ENCODE measurements around the gene GPC5.

The GPC5 gene

GRCh38 chr13:92656648-92657047, 1258.2 kb downstream of the GPC5 start:
- POLR2A ChIA-PET: no interaction called here
- Histone ChIP-seq H3K4me1 (ENCODE audit: control insufficient read depth, insufficient read depth, low read length) (no peaks in the 10 kb centered on the region), H3K4me3 (ENCODE audit: low read depth, low read length) (no peak overlapping the region), H3K27ac (ENCODE audit: extremely low read depth, low read depth, low read length) (no peak overlapping the region), H3K36me3 (ENCODE audit: control insufficient read depth in 2 of 2, insufficient read depth in 1 of 2, low read length in 2 of 2) (no peaks in the 10 kb centered on the region), H3K9me3 (ENCODE audit: control insufficient read depth, insufficient read depth, low read depth, low read length) (no peaks in the 10 kb centered on the region)
- TF ChIP-seq ZNF791 (tag by site-specific recombination; IDR thresholded peaks at IDR 0.05) (no peak), ZNF473 (tag by site-specific recombination; IDR thresholded peaks at IDR 0.05) (no peak), ZNF48 (tag by site-specific recombination; IDR thresholded peaks at IDR 0.05) (no peak), ZNF404 (tag by site-specific recombination; IDR thresholded peaks at IDR 0.05) (no peak), HOXC10 (CRISPR knock-in tag; IDR thresholded peaks at IDR 0.05) (no peak), GFI1B (tag by site-specific recombination; IDR thresholded peaks at IDR 0.05) (no peak), PATZ1 (tag by site-specific recombination; IDR thresholded peaks at IDR 0.05) (no peak), HOXA7 (CRISPR knock-in tag; IDR thresholded peaks at IDR 0.05; ENCODE audit: borderline replicate concordance) (no peak), ZNF280D (tag by site-specific recombination; IDR thresholded peaks at IDR 0.05) (no peak), YY2 (tag by site-specific recombination; IDR thresholded peaks at IDR 0.05) (no peak), ZNF560 (tag by site-specific recombination; IDR thresholded peaks at IDR 0.05; ENCODE audit: borderline replicate concordance) (no peak), REST (tag by site-specific recombination; IDR thresholded peaks at IDR 0.05) (no peak)
- CTCF ChIA-PET: interaction anchor here (0.6 kb wide), 1 partner anchor 10 kb away, joined by 3 read pairs; no protein-coding TSS in a partner anchor

DNA sequence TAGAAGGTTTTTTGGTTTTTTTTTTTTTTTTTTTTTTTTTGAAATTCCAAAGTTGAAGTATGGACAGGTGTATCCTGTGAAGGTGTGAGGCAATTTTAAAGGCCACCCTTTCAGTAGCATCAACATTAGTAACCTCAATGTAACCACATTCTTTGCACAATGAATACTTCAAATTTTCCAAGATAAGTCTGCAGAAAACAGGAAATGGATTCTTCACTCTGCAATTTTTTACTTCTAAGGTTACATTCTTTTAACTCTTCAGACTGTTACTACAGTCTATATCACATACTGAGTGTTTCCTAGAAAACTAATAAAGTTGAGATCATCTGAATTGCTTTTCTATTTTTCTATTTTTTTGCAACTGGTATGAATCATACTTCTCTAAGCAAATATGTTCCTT, 1259.1 kb downstream of the GPC5 start:
- no peaks in the 10 kb centered on the region for H3K36me3 ChIP-seq (ENCODE audit: control insufficient read depth in 2 of 2, insufficient read depth in 1 of 2, low read length in 2 of 2)
- ChIA-PET CTCF (no interaction called here), POLR2A (no interaction called here)
- H3K4me3 ChIP-seq (ENCODE audit: low read depth, low read length): no peak overlapping the region
- no peak overlapping the region for H3K27ac ChIP-seq (ENCODE audit: extremely low read depth, low read depth, low read length)
- H3K9me3 ChIP-seq (ENCODE audit: control insufficient read depth, insufficient read depth, low read depth, low read length): no peaks in the 10 kb centered on the region
- TF ChIP-seq SCRT2 (tag by site-specific recombination; IDR thresholded peaks at IDR 0.05) (no peak), ZNF16 (tag by site-specific recombination; IDR thresholded peaks at IDR 0.05; ENCODE audit: low read depth) (no peak), TCF7L2 (IDR thresholded peaks at IDR 0.05; ENCODE audit: borderline replicate concordance, low read depth, low read length) (no peak), ZNF707 (tag by site-specific recombination; IDR thresholded peaks at IDR 0.05) (no peak), ZIC2 (tag by site-specific recombination; IDR thresholded peaks at IDR 0.05) (no peak), ZNF221 (tag by site-specific recombination; IDR thresholded peaks at IDR 0.05; ENCODE audit: borderline replicate concordance) (no peak), GLIS1 (tag by site-specific recombination; IDR thresholded peaks at IDR 0.05) (no peak), ZNF571 (tag by site-specific recombination; IDR thresholded peaks at IDR 0.05) (no peak), ZSCAN30 (tag by site-specific recombination; IDR thresholded peaks at IDR 0.05) (no peak), ZNF621 (tag by site-specific recombination; IDR thresholded peaks at IDR 0.05) (no peak), ZNF354C (tag by site-specific recombination; IDR thresholded peaks at IDR 0.05; ENCODE audit: borderline replicate concordance, low read depth) (no peak)
- TF ChIP-seq, protein P1, sequence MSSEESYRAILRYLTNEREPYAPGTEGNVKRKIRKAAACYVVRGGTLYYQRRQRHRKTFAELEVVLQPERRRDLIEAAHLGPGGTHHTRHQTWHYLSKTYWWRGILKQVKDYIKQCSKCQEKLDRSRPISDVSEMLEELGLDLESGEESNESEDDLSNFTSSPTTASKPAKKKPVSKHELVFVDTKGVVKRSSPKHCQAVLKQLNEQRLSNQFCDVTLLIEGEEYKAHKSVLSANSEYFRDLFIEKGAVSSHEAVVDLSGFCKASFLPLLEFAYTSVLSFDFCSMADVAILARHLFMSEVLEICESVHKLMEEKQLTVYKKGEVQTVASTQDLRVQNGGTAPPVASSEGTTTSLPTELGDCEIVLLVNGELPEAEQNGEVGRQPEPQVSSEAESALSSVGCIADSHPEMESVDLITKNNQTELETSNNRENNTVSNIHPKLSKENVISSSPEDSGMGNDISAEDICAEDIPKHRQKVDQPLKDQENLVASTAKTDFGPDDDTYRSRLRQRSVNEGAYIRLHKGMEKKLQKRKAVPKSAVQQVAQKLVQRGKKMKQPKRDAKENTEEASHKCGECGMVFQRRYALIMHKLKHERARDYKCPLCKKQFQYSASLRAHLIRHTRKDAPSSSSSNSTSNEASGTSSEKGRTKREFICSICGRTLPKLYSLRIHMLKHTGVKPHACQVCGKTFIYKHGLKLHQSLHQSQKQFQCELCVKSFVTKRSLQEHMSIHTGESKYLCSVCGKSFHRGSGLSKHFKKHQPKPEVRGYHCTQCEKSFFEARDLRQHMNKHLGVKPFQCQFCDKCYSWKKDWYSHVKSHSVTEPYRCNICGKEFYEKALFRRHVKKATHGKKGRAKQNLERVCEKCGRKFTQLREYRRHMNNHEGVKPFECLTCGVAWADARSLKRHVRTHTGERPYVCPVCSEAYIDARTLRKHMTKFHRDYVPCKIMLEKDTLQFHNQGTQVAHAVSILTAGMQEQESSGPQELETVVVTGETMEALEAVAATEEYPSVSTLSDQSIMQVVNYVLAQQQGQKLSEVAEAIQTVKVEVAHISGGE (tag by site-specific recombination; conservative IDR thresholded peaks at IDR 0.05; ENCODE audit: low read depth): no peak
- no peaks in the 10 kb centered on the region for H3K4me1 ChIP-seq (ENCODE audit: control insufficient read depth, insufficient read depth, low read length)

All from HEK293 (cell line).